Measurements from ENCODE around the gene ARID4A. TPM values are rescaled to one million over a fixed set of nuclear protein-coding genes. Genes with fewer than 3 reads are reported as not detected.
A peak's percentile ranks its signal among the peaks of the same experiment; 100 is the strongest.

ARID4A gene
- total and polyA plus RNA-seq, 2 of the 13 experiments (the other 11 are each of a cell fraction or from before 2014, with no cell fraction given), result 7.2 to 9.7 TPM

- TF ChIP-seq PATZ1 (CRISPR knock-in tag; IDR thresholded peaks at IDR 0.05) (no peak), ZNF768 (CRISPR knock-in tag; IDR thresholded peaks at IDR 0.05) (no peak; the same call in 1 of the 2 replicates), GABPA (IDR thresholded peaks at IDR 0.05; ENCODE audit: low read depth, low read length) (no peak), GABPA (CRISPR knock-in tag; IDR thresholded peaks at IDR 0.05; ENCODE audit: low read depth) (no peak), HNRNPUL1 (IDR thresholded peaks at IDR 0.05; ENCODE audit: low read depth, low read length) (no peak), MTERF4 (CRISPR knock-in tag; IDR thresholded peaks at IDR 0.05) (peak; percentile 41; the same call in 1 of the 2 replicates), TFAP4 (IDR thresholded peaks at IDR 0.05; ENCODE audit: borderline replicate concordance, low read depth) (no peak), NR2F6 (IDR thresholded peaks at IDR 0.05) (0 out of 2 replicates have a peak, but pooled peaks have one; percentile 41), NR2F6 (CRISPR knock-in tag; IDR thresholded peaks at IDR 0.05) (peak; percentile 31; the same call in 1 of the 2 replicates), ZNF883 (CRISPR knock-in tag; IDR thresholded peaks at IDR 0.05; ENCODE audit: not compliant biosample characterization) (no peak), ARNT (IDR thresholded peaks at IDR 0.05) (no peak), HNF4A (CRISPR knock-in tag; IDR thresholded peaks at IDR 0.05) (no peak), ONECUT2 (CRISPR knock-in tag; IDR thresholded peaks at IDR 0.05) (no peak), ZBTB14 (CRISPR knock-in tag; IDR thresholded peaks at IDR 0.05) (no peak), NFYC (CRISPR knock-in tag; IDR thresholded peaks at IDR 0.05) (no peak), ATF2 (CRISPR knock-in tag; IDR thresholded peaks at IDR 0.05) (peak; percentile 17; the same call in 1 of the 2 replicates), ZSCAN12 (CRISPR knock-in tag; IDR thresholded peaks at IDR 0.05) (no peak), POLR2AphosphoS2 (IDR thresholded peaks at IDR 0.05; ENCODE audit: low read depth, low read length) (no peak), ZNF589 (CRISPR knock-in tag; conservative IDR thresholded peaks at IDR 0.05) (no peak), DBP (CRISPR knock-in tag; IDR thresholded peaks at IDR 0.05; ENCODE audit: not compliant biosample characterization) (no peak), SKI (IDR thresholded peaks at IDR 0.05; ENCODE audit: partially characterized antibody) (no peak), JUNB (CRISPR knock-in tag; IDR thresholded peaks at IDR 0.05; ENCODE audit: borderline replicate concordance) (no peak), ZBTB26 (CRISPR knock-in tag; IDR thresholded peaks at IDR 0.05; ENCODE audit: borderline replicate concordance) (0 out of 2 replicates have a peak, but pooled peaks have one; percentile 1), DDIT3 (CRISPR knock-in tag; IDR thresholded peaks at IDR 0.05) (no peak)
Observed at GRCh38 chr14:58395562-58395811, 97.1 kb downstream of the ARID4A start (continued).

Data from HepG2 (cell line).